ENCODE results near the gene MBP. TPM values are rescaled to one million over a fixed set of nuclear protein-coding genes. Genes with fewer than 3 reads are reported as not detected.

The MBP gene
- total and polyA plus RNA-seq, 2 of the 4 experiments (the other 2 are of a cell fraction): 0.72 to 0.90 TPM

DNA sequence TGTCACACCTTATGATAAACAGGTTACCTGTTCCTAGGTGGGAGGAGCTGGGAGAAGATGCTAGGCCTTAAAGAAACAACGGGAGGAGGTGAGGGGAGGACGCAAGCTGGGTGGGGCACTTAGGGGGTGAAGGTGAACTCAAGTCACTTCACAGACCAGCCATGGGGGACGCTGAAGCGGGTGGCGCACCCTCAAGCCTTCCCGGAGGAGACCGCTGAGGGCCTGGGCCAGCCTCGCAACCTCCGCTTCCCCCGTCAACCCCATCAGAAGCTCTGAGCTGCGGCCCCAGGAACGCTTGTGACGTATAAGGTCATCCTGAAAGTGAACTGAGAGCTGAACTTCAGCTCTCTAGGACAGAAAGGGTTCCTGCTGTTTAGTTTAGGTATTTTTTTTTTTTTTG lies 133.5 kb downstream of the MBP start:
- no peak for ATAC-seq (ENCODE audit: low read depth)
- intact Hi-C loops (cut with micrococcal nuclease) (no loop called here), in situ Hi-C loops (cut with MboI; ENCODE audit: low sequenced_read_pairs) (no loop called here), dilution Hi-C loops (cut with HindIII; ENCODE audit: low sequenced_read_pairs, unreplicated experiment) (no loop called here)
- no peak overlapping the region for H4K91ac ChIP-seq (ENCODE audit: insufficient read depth, low read depth, low read length)
- no peaks in the 10 kb centered on the region for H3K9me1 ChIP-seq (ENCODE audit: insufficient read depth, low read length)
- H3K27ac ChIP-seq (ENCODE audit: insufficient read depth, low read length): no peak overlapping the region
- DNase-seq: no peak
- POLR2A ChIA-PET (ENCODE audit: unreplicated experiment): no interaction called here
- H3K14ac ChIP-seq (replicated peaks; ENCODE audit: low read depth, low read length): no peak overlapping the region
- TF ChIP-seq, protein P1, sequence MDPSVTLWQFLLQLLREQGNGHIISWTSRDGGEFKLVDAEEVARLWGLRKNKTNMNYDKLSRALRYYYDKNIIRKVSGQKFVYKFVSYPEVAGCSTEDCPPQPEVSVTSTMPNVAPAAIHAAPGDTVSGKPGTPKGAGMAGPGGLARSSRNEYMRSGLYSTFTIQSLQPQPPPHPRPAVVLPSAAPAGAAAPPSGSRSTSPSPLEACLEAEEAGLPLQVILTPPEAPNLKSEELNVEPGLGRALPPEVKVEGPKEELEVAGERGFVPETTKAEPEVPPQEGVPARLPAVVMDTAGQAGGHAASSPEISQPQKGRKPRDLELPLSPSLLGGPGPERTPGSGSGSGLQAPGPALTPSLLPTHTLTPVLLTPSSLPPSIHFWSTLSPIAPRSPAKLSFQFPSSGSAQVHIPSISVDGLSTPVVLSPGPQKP (IDR thresholded peaks at IDR 0.05; ENCODE audit: borderline replicate concordance, low read depth, low read length): no peak
- no peak for TF ChIP-seq NFE2L2 (IDR thresholded peaks at IDR 0.05; ENCODE audit: low read depth, low read length)
- TF ChIP-seq CEBPB (IDR thresholded peaks at IDR 0.05; ENCODE audit: low read depth, low read length): no peak
- no peak for TF ChIP-seq RCOR1 (IDR thresholded peaks at IDR 0.05; ENCODE audit: insufficient replicate concordance, low read length)
- no peak for TF ChIP-seq RAD21 (IDR thresholded peaks at IDR 0.05; ENCODE audit: low read length)
- TF ChIP-seq SMC3 (IDR thresholded peaks at IDR 0.05; ENCODE audit: low read depth, low read length): no peak
- no peak for TF ChIP-seq MAZ (IDR thresholded peaks at IDR 0.05; ENCODE audit: borderline replicate concordance, low read depth, low read length)
- no peak for TF ChIP-seq CHD1 (IDR thresholded peaks at IDR 0.05; ENCODE audit: low read depth, low read length)
- TF ChIP-seq BHLHE40 (IDR thresholded peaks at IDR 0.05; ENCODE audit: low read depth, low read length): no peak
- no peak for TF ChIP-seq FOS (IDR thresholded peaks at IDR 0.05; ENCODE audit: low read depth, low read length)
- H2BK5ac ChIP-seq (ENCODE audit: low read depth, low read length, poor library complexity, severe bottlenecking): no peak overlapping the region
- H2AFZ ChIP-seq (replicated peaks; ENCODE audit: low read length, poor library complexity): no peak overlapping the region
- no peak overlapping the region for H4K8ac ChIP-seq (ENCODE audit: low read depth in 2 of 2, low read length in 2 of 2)
- H3K9ac ChIP-seq (ENCODE audit: low read depth, low read length): no peak overlapping the region
- H3K4me2 ChIP-seq (ENCODE audit: low read depth, low read length): no peak overlapping the region
- H3K18ac ChIP-seq (ENCODE audit: low read depth, low read length): no peak overlapping the region
- H2BK20ac ChIP-seq (ENCODE audit: low read depth, low read length): no peak overlapping the region
- no peaks in the 10 kb centered on the region for H3K36me3 ChIP-seq (ENCODE audit: control insufficient read depth, insufficient read depth, low read length)
- 94% methylated on average over 6 of the region's 13 CpGs; no CpG with 5 or more reads in 1 of the 2 experiments for WGBS, 2 experiments (ENCODE audit: extremely low coverage in 2 of 2, insufficient read length in 1 of 2)
- H3K23ac ChIP-seq (ENCODE audit: low read depth, low read length): no peak overlapping the region
- no peak overlapping the region for H2AK5ac ChIP-seq (ENCODE audit: low read depth, low read length)
- no peak overlapping the region for H3K56ac ChIP-seq (ENCODE audit: extremely low read depth, insufficient read depth, low read length)
- no peak overlapping the region for H3K4me3 ChIP-seq (ENCODE audit: insufficient read depth, low read depth, low read length)
- no peaks in the 10 kb centered on the region for H3K79me1 ChIP-seq (ENCODE audit: low read depth in 1 of 2, low read length in 2 of 2)
- no peak overlapping the region for H2BK15ac ChIP-seq (ENCODE audit: low read depth, low read length)
- H3K27me3 ChIP-seq (ENCODE audit: control insufficient read depth, insufficient read depth, low read length): peaks cover 2% of the 10 kb centered on the region; the same call in 1 of the 2 replicates
- no peaks in the 10 kb centered on the region for H3K9me3 ChIP-seq (ENCODE audit: control insufficient read depth, insufficient read depth, low read length)
- no peak overlapping the region for H3K4ac ChIP-seq (ENCODE audit: low read depth, low read length)
- H4K20me1 ChIP-seq (ENCODE audit: insufficient read depth, low read length): no peaks in the 10 kb centered on the region
- BruUV-seq (replicated peaks): no TSS peak
- no peaks in the 10 kb centered on the region for H3K4me1 ChIP-seq (ENCODE audit: control insufficient read depth, insufficient read depth, low read length)
- H2BK120ac ChIP-seq (ENCODE audit: low read depth, low read length): no peak overlapping the region
- no peak overlapping the region for H4K5ac ChIP-seq (ENCODE audit: low read depth, low read length)
- no peak overlapping the region for H2AK9ac ChIP-seq (replicated peaks; ENCODE audit: low read depth, low read length, poor library complexity)
- CTCF ChIA-PET: interaction anchor here (0.6 to 3.1 kb wide), 3 partner anchors 56 to 652 kb away, joined by 4 to 28 read pairs (median 4); no protein-coding TSS in a partner anchor

Measured in IMR-90 (cell line).